HepG2 (cell line): ENCODE data around the gene C1orf159. TPM values are rescaled to one million over a fixed set of nuclear protein-coding genes. Genes with fewer than 3 reads are reported as not detected.

Experiments
- GABPA ChIP-seq, 2 experiments: IDR thresholded peaks; 2 replicates each; pipeline ENCODE4 v1.6.1; 2011 to 2016; ENCODE audit warnings: low read depth in 2 of 2, low read length in 1 of 2, missing biosample characterization in 1 of 2, missing genetic modification characterization in 1 of 2
- GABPB1 ChIP-seq: IDR thresholded peaks from 2 replicates; pipeline ENCODE4 v1.6.1; 2016; ENCODE audit warnings: mild to moderate bottlenecking, missing genetic modification reagents, moderate library complexity, missing compliant biosample characterization
- HNF4A ChIP-seq: sonication (generic); formaldehyde crosslinking; IDR thresholded peaks from 2 replicates; pipeline ENCODE4 v1.4.0; 2020; ENCODE audit warnings: missing genetic modification reagents
- KAT2B ChIP-seq: fragments of 150-350 bp; IDR thresholded peaks from 2 replicates; pipeline ENCODE4 v1.6.1; 2014; ENCODE audit warnings: low read depth, low read length, borderline replicate concordance
- MTA1 ChIP-seq: sonication (generic); formaldehyde crosslinking; IDR thresholded peaks from 2 replicates; pipeline ENCODE4 v1.4.0; 2020; ENCODE audit warnings: missing genetic modification reagents, mild to moderate bottlenecking, borderline replicate concordance
- PCBP1 ChIP-seq: fragments of 200-400 bp; formaldehyde crosslinking; IDR thresholded peaks from 2 replicates; pipeline ENCODE4 v1.6.1; 2017; ENCODE audit warnings: mild to moderate bottlenecking, low read depth, low read length, borderline replicate concordance
- ZBTB8A ChIP-seq: sonication (generic); formaldehyde crosslinking; IDR thresholded peaks from 2 replicates; pipeline ENCODE4 v1.4.0; 2020; ENCODE audit warnings: mild to moderate bottlenecking, low read depth, missing genetic modification reagents, borderline replicate concordance
- ZFP90 ChIP-seq: sonication (generic); formaldehyde crosslinking; IDR thresholded peaks from 2 replicates; pipeline ENCODE4 v1.8.0; 2022; ENCODE audit warnings: missing genetic modification reagents, mild to moderate bottlenecking, inconsistent platforms, borderline replicate concordance
- ZNF724P ChIP-seq: sonication (generic); formaldehyde crosslinking; IDR thresholded peaks from 2 replicates; pipeline ENCODE4 v1.8.0; 2022; ENCODE audit warnings: missing genetic modification reagents, borderline replicate concordance
- polyA plus RNA-seq, 8 experiments: library from polyadenylated mRNA; depleted of rRNA in 3 of 8; stranded (reverse) in 7 of 8; unstranded in 1 of 8; fragments of >200 nt; fragmentation: Illumina TruSeq in 4 of 8; extraction: Trizol in 4 of 8; gene quantifications; 2 replicates each; pipeline versions ENCODE4 v1.2.1 to v1.2.3, GENCODE V29; 2011 to 2016; ENCODE audit warnings: low read depth in 4 of 8, missing spikeins in 1 of 8, mixed read lengths in 1 of 8; ENCODE audit not compliant: insufficient read depth in 1 of 8
- total RNA-seq, 5 experiments: library from RNA; depleted of rRNA; stranded (reverse); fragments of >200 nt; fragmentation: Illumina TruSeq; extraction: Trizol; gene quantifications; 2 replicates each; pipeline ENCODE4 v1.2.3, GENCODE V29; 2016; ENCODE audit warnings: low read depth in 1 of 5
- TF ChIP-seq, protein P1 (sequence below): sonication (generic); formaldehyde crosslinking; IDR thresholded peaks from 2 replicates; pipeline ENCODE4 v1.4.0; 2020; ENCODE audit warnings: mild to moderate bottlenecking, missing genetic modification reagents, borderline replicate concordance
- TF ChIP-seq, protein P2 (sequence below), 2 experiments: sonication (generic) in 1 of 2; formaldehyde crosslinking in 1 of 2; IDR thresholded peaks; 2 replicates each; pipeline versions ENCODE4 v1.4.0 to v1.6.1; 2016 to 2020; ENCODE audit warnings: borderline replicate concordance in 1 of 2, low read depth in 1 of 2, mild to moderate bottlenecking in 1 of 2, missing genetic modification reagents in 1 of 2
- TF ChIP-seq, protein P3 (sequence below): sonication (generic); formaldehyde crosslinking; IDR thresholded peaks from 2 replicates; pipeline ENCODE4 v1.4.0; 2020; ENCODE audit warnings: missing genetic modification reagents, borderline replicate concordance
- TF ChIP-seq, protein P4 (sequence below): sonication (generic); formaldehyde crosslinking; IDR thresholded peaks from 2 replicates; pipeline ENCODE4 v1.8.0; 2022; ENCODE audit warnings: missing genetic modification reagents, mild to moderate bottlenecking, inconsistent platforms, borderline replicate concordance

Gene C1orf159
- total and polyA plus RNA-seq, 2 of the 13 experiments (the other 11 are each of a cell fraction or from before 2014, with no cell fraction given), result 3.8 to 6.7 TPM

DNA sequence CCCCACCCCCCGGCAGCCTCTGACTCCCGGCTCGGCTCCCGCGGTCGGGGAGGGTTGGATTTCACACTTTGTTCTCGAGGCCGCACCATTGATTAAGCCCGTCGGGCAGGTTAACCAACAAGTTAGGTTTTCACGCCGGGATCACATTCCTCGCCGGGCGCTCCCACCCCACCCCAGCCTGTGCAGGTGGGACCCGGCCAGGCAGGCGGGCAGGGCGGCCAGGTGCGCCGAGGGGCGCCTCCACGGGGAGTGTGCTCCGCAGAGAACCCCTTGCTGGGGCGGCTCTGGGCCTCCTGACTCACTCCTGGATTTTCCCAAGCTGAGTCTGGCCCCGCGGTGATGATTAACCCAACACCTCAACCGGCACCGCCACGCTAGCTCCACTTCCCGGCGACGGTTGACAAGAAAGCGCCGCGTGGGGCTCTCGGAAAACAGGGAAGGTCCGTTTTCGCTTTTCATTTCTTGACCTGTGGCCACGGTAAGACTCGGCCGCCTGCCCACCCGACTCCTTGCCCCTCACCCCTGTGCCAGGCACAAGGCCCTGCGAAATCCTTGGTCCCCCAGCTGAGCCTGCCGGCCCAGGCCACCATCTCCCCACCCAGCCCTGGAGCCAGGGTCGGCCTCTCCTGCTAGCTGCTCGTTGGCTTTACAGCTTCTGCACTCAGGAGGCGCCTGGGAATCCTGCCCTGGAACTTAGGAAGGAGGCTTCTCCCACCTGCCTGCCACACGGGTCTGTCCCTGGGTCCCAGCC is 49.0 kb upstream of the C1orf159 start (continued):
- TF ChIP-seq, protein P1, sequence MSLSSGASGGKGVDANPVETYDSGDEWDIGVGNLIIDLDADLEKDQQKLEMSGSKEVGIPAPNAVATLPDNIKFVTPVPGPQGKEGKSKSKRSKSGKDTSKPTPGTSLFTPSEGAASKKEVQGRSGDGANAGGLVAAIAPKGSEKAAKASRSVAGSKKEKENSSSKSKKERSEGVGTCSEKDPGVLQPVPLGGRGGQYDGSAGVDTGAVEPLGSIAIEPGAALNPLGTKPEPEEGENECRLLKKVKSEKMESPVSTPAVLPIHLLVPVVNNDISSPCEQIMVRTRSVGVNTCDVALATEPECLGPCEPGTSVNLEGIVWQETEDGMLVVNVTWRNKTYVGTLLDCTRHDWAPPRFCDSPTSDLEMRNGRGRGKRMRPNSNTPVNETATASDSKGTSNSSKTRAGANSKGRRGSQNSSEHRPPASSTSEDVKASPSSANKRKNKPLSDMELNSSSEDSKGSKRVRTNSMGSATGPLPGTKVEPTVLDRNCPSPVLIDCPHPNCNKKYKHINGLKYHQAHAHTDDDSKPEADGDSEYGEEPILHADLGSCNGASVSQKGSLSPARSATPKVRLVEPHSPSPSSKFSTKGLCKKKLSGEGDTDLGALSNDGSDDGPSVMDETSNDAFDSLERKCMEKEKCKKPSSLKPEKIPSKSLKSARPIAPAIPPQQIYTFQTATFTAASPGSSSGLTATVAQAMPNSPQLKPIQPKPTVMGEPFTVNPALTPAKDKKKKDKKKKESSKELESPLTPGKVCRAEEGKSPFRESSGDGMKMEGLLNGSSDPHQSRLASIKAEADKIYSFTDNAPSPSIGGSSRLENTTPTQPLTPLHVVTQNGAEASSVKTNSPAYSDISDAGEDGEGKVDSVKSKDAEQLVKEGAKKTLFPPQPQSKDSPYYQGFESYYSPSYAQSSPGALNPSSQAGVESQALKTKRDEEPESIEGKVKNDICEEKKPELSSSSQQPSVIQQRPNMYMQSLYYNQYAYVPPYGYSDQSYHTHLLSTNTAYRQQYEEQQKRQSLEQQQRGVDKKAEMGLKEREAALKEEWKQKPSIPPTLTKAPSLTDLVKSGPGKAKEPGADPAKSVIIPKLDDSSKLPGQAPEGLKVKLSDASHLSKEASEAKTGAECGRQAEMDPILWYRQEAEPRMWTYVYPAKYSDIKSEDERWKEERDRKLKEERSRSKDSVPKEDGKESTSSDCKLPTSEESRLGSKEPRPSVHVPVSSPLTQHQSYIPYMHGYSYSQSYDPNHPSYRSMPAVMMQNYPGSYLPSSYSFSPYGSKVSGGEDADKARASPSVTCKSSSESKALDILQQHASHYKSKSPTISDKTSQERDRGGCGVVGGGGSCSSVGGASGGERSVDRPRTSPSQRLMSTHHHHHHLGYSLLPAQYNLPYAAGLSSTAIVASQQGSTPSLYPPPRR (CRISPR knock-in tag), result no peak; the same call in 1 of the 2 replicates
- TF ChIP-seq PCBP1 (no peak), ZNF724P (CRISPR knock-in tag) (0 out of 2 replicates have a peak, but pooled peaks have one; percentile 22), GABPB1 (peak; percentile 58; the same call in 1 of the 2 replicates), MTA1 (CRISPR knock-in tag) (no peak), ZBTB8A (CRISPR knock-in tag) (no peak), KAT2B (no peak), GABPA (IDR thresholded peaks at IDR 0.05; ENCODE audit: low read depth, low read length) (no peak), GABPA (CRISPR knock-in tag; IDR thresholded peaks at IDR 0.05; ENCODE audit: low read depth) (no peak), ZFP90 (no peak), HNF4A (CRISPR knock-in tag) (no peak)
- TF ChIP-seq, protein P2, sequence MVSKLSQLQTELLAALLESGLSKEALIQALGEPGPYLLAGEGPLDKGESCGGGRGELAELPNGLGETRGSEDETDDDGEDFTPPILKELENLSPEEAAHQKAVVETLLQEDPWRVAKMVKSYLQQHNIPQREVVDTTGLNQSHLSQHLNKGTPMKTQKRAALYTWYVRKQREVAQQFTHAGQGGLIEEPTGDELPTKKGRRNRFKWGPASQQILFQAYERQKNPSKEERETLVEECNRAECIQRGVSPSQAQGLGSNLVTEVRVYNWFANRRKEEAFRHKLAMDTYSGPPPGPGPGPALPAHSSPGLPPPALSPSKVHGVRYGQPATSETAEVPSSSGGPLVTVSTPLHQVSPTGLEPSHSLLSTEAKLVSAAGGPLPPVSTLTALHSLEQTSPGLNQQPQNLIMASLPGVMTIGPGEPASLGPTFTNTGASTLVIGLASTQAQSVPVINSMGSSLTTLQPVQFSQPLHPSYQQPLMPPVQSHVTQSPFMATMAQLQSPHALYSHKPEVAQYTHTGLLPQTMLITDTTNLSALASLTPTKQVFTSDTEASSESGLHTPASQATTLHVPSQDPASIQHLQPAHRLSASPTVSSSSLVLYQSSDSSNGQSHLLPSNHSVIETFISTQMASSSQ (IDR thresholded peaks at IDR 0.05; ENCODE audit: low read depth), result peak; percentile 46; the same call in 1 of the 2 replicates
- TF ChIP-seq, protein P2 (CRISPR knock-in tag; IDR thresholded peaks at IDR 0.05; ENCODE audit: borderline replicate concordance), result no peak
- TF ChIP-seq, protein P3, sequence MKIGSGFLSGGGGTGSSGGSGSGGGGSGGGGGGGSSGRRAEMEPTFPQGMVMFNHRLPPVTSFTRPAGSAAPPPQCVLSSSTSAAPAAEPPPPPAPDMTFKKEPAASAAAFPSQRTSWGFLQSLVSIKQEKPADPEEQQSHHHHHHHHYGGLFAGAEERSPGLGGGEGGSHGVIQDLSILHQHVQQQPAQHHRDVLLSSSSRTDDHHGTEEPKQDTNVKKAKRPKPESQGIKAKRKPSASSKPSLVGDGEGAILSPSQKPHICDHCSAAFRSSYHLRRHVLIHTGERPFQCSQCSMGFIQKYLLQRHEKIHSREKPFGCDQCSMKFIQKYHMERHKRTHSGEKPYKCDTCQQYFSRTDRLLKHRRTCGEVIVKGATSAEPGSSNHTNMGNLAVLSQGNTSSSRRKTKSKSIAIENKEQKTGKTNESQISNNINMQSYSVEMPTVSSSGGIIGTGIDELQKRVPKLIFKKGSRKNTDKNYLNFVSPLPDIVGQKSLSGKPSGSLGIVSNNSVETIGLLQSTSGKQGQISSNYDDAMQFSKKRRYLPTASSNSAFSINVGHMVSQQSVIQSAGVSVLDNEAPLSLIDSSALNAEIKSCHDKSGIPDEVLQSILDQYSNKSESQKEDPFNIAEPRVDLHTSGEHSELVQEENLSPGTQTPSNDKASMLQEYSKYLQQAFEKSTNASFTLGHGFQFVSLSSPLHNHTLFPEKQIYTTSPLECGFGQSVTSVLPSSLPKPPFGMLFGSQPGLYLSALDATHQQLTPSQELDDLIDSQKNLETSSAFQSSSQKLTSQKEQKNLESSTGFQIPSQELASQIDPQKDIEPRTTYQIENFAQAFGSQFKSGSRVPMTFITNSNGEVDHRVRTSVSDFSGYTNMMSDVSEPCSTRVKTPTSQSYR, result 0 out of 2 replicates have a peak, but pooled peaks have one; percentile 21
- TF ChIP-seq, protein P4, sequence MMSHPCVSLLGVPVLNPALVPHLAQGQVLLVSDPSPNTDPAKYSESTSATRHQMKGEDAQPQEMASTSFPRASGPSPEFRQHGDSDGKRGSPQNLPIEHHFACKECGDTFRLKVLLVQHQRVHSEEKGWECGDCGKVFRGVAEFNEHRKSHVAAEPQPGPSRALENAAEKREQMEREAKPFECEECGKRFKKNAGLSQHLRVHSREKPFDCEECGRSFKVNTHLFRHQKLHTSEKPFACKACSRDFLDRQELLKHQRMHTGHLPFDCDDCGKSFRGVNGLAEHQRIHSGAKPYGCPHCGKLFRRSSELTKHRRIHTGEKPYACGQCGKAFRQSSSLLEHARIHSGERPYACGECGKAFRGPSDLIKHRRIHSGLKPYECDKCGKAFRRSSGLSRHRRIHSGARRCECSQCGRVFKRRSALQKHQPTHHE, result peak; percentile 66; the same call in 1 of the 2 replicates
